GM18873 (cell line): ENCODE measurements around the gene DESI1.
"Not testable (repeated sequence)": the region's sequence is repeated elsewhere in the genome, so short reads cannot be mapped to it uniquely, and the experiment has no call there.

Source experiments
- ATAC-seq: cut with Tn5 transposase; IDR thresholded peaks from one replicate; pipeline ENCODE4 v1.9.1; 2021; ENCODE audit warnings: mild to moderate bottlenecking, moderate library complexity, moderate number of reproducible peaks; ENCODE audit not compliant: unreplicated experiment, low FRiP score

The DESI1 gene

DNA sequence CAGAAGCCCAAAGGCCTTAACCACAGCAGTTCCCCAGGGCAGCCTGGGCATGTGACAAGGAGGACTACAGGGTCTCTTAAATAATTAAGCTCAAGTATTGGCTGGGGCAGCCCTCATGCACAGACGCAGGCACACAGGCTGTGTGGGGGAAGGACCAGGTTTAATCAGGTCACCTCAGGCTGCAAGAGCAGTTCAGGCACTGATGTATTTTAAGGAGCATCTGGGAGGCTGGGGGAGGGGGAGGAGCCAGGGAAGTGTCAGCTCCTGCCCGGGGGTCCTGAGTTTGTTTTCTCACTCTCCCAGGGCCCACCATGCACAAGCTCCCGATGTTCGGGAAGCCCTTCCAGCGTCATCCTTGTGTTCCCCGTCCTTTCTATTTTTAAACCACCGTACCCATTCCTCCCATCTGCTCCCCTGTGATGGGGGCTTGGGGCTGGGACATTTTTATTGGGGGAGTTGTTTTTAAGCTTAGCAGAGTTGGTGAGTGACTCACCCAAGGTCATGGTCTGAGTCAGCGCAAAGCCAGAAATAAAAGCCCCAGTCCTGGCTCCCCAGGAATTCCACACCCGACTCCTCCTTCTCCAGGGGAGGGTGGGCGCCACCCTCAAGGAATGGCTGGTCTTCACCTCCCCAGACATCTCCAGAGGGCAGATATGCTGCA lies 57.7 kb downstream of the DESI1 start:
- no peak for ATAC-seq

DNA sequence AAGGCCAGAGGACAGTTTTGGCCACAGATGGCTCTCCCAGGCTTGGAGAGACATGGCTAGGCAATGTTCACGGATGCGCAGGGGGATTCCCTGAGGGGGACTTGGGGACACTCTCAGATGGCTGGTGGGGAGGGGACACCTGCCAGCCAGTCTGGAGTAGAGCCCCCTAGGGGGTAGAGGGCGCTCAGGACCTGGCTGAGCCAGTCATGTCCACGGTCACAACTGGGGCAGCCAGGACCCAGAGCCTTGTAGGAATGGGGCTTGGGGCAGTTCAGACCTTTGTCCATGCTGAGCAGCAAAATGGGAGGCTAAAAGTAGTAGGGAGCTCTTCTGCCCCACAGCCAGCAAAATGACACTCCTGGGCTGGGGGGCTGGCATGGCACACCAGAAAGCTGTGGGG lies 58.4 kb downstream of the DESI1 start:
- ATAC-seq, result no peak

DNA sequence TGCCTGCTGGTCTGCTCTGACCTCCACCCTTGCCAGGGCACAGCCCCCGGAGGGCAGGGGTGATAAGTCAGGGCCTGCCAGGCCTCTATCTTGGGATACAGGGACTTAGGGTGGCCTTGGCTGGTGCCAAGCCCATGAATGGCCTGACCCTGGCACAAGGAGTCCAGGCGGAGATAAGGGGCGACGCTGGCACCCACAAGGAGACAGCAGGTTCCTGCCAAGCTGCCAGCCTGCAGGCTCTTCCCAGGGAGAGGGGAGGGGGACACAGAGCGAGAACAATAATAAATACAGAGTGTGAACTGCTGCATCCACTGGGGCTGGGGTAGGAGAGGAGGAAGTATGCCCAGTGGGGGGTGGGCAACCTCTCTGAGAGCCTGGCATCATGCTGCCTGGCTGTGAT lies 59.1 kb downstream of the DESI1 start:
- ATAC-seq, result no peak

DNA sequence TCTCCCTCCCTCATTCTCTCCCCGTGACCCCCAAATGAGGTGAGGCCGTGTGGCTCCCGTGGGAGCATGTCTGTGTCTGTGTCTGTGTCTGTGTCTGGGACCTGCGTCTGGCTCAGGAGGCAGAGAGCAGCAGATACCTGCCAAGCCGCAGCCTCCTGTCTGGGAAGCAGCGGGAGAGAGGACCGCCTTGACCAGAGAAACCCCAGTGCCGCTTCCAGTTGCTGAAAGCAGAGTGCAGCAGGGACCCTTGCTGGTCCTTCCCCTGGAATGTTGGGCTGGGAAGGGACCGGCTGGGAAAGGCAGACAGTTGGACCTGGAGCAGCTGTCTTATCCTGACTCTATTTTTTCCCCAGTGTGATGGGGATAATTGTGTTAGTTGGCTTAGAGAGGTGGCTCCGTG lies 59.5 kb downstream of the DESI1 start:
- ATAC-seq, result no peak

DNA sequence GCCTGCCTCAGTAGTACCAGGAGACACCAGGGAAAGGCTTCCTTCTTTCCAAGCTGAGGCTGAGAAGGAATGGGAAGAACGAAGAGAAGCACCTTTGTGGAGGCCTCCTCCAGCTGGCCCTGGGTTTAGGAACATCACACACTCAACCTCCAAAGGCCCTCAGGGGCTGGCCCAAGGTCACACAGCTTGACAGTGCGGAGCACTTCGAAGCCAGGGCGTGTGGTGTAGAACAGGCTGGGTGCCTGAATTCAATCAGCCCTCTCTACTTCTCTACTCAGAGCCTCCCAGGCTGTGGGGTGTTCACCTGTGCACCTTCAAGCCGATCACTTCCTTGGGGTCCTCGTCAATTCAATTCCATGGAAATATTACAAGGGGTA lies 60.8 kb downstream of the DESI1 start:
- no peak for ATAC-seq

DNA sequence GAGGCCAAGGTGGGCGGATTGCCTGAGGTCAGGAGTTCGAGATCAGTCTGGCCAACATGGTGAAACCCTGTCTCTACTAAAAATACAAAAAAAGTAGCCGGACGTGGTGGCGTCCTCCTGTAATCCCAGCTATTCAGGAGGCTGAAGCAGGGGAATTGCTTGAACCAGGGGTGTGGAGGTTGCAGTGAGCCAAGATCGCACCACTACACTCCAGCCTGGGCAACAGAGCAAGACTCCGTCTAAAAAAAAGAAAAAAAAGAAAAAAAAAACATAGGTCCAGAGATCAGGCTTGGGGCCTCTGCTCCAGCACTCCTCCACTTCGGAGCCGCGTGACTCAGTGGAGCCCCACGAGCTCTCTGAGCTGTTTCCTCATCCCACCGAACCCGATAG lies 62.6 kb downstream of the DESI1 start:
- ATAC-seq, result not testable (repeated sequence)

DNA sequence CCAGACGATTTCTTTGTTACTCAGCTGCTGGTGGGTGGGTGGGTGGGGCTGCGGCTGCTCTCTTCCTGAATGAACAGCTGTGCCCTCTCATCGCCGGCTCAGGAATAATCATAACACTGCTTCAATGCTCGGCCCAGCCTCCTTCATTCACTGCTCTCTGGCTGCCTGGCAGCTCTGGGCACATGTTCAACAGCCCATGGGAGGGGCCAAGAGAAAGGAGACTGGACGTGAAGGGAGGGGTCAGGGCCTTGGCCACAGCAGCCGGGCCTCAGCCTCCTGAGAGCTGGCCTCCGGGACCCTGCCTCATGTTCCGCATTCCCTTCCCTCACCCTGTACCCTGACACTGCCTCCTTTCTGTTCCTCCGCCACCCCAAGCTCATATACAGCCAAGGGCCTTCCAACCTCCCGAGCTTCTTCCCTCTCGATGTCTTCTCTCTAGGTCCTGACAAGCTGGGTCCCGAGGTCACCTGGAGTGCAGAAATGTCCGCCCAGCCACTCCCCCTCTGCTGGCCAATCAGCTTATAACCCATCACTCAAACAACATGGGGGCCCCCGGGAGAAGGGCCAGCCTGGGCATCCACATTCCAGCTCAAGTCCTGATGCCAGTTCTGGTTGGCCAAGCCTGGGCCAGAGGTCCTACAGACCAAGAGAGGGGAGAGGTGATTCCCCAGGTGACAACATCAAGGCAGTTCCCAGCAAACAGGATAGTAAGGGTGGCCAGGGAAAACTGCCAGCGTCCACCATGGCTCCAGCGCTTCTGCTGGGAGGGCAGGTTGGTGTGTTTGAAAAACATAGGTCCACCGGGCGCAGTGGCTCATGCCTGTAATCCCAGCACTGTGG lies 63.2 kb downstream of the DESI1 start:
- no peak for ATAC-seq

DNA sequence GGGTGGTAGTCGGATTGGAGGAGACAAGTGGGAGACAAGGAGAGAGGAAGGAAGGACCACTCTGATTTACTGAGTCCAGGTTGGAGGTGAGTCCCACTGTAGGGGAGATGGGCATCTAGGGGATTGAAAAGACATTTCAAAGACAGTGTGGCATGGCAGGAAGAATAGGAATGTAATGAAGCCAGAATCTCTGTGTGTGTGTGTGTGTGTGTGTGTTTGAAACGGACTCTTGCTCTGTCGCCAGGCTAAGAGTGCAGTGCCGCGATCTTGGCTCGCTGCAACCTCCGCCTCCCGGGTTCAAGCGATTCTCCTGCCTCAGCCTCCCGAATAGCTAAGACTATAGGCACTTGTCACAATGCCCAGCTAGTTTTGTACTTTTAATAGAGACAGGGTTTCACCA lies 64.3 kb downstream of the DESI1 start:
- ATAC-seq, result no peak

DNA sequence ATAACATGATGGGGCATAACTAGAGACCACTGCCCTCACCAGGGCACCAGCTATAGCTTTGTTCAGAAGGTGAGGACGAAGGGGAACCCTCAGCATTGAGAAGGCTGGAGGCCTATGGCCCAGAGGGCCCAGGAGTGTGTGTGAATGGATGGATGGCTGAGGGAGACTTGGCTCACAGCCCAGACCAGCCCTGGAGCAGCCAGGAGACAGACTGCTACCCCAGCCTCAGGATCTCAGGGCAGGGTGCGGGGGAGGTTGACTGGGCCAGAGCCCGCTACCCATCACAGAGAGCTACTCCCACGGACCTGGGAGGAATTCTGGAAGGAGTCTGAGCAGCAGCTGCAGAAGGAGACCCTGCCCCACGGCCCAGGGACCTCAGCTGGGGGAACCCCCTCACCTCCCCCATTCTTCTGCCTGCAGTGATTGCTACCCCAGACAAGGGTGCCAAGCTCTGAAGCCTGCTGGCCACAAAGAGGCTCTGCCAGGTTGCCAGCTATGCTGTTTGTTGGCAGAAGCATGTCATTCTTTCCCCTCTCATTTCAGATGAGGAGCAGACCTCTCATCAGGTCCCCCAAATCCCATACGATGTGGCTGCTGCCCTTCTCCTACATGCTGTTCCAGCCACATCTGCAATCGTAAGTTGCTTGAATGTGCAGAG lies 65.4 kb downstream of the DESI1 start:
- no peak for ATAC-seq

DNA sequence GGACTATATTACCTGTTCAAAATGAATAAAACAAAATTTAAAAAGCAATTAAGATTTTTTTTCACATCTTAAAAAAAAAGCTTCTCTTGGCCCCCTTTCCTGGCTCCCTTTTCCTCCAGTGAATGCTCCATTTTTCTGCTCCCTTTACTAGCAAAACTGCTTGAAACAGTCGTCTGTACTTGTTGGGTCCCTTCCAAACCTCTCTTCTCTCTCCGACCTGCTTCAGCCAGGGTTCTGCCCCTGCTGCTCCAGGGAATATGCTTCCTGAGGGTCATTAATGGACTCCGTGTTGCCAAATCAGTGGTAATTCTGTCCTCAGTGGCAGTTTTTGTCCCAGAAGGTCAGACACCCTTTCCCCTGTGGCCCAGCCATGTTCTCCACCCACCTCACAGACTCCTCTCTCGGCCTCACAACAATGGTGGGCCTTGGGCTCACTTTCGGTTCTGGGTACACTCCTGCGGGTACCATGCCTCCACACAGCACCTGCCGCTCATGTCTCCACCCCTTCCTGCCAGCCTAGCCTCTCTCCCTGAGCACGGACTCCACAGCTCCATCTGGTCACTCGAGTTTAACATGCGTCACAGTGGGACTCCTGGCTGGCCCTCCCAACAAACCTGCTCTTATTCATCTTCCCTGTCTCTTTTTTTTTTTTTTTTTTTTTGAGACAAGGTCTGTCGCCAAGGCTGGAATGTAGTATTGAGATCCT lies 68.8 kb downstream of the DESI1 start:
- ATAC-seq, result no peak

DNA sequence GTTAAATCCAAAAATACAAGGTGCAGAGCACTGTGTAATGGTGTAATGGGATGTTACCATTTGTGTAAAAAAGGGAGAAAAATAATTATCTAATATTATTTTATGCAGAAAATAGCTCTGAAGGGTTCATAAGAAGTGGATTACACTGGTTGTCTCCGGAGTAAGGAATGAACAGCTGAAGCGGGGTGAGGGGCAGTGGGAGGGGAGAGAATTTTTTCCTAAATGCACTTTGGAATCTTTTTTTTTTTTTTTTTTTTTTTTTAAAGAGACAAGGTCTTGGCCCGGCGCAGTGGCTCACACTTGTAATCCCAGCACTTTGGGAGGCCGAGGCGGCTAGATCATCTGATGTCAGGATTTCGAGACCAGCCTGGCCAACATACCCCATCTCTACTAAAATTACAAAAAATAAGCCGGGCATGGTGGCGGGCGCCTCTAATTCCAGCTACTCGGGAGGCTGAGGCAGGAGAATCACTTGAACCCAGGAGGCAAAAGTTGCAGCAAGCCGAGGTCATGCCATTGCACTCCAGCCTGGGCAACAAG lies 69.8 kb downstream of the DESI1 start:
- ATAC-seq, result no peak

DNA sequence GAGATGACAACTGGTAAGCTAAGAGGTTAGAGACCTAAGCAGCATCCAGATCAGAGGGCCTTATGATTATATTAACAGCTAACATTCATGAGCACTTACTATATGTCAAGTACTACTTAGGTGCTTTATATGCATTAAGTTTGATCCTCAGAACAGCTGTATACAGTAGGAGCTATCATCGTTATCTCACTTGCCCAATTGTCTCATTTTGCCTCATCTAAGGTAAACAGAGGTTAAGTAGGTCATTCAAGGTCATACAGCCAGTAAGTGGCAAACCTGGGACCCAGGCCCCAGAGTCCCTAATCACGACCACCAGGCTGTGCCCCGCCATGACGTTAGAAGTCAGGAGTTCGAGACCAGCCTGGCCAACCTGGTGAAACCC lies 72.0 kb downstream of the DESI1 start:
- no peak for ATAC-seq
